Heart left ventricle (tissue), 16 donors: Measurements from ENCODE around the gene CDX1. TPM values are rescaled to one million over a fixed set of nuclear protein-coding genes. Genes with fewer than 3 reads are reported as not detected.
A peak's percentile ranks its signal among the peaks of the same experiment; 100 is the strongest.

ENCODE experiments used
- ATAC-seq, 4 donors: fragments of 200-7000 bp; cut with Tn5 transposase; one replicate each; pipeline ENCODE4 v1.9.1; 2020 to 2022; ENCODE audit warnings: moderate library complexity in 4 of 4, mild to moderate bottlenecking in 3 of 4, moderate number of reproducible peaks in 1 of 4
- DNase-seq, 5 donors: peaks; one replicate each; pipeline ENCODE4 v3.0.0-alpha.2; 2020
- H3K27ac ChIP-seq, 12 donors: fragments of 200-600 bp; sonication (generic) in 4 of 12; one replicate each; pipeline versions ENCODE4 v1.5.0 to v1.8.0; 2016 to 2022; ENCODE audit warnings: mild to moderate bottlenecking in 2 of 12
- H3K27me3 ChIP-seq, 9 donors: fragments of 200-600 bp; sonication (generic) in 2 of 9; one replicate each; pipeline versions ENCODE4 v1.5.1 to v1.8.0; 2016 to 2022; ENCODE audit warnings: mild to moderate bottlenecking in 3 of 9
- H3K36me3 ChIP-seq, 9 donors: fragments of 200-600 bp; sonication (generic) in 2 of 9; one replicate each; pipeline versions ENCODE4 v1.5.0 to v1.8.0; 2018 to 2022; ENCODE audit warnings: mild to moderate bottlenecking in 2 of 9
- H3K4me1 ChIP-seq, 12 donors: fragments of 200-600 bp; sonication (generic) in 4 of 12; one replicate each; pipeline versions ENCODE4 v1.5.0 to v1.8.0; 2016 to 2022; ENCODE audit warnings: mild to moderate bottlenecking in 3 of 12
- H3K4me3 ChIP-seq, 12 donors: fragments of 200-600 bp; sonication (generic) in 4 of 12; one replicate each; pipeline versions ENCODE4 v1.5.0 to v1.8.0; 2017 to 2022; ENCODE audit warnings: mild to moderate bottlenecking in 9 of 12, moderate library complexity in 4 of 12
- H3K9me3 ChIP-seq, 12 donors: fragments of 200-600 bp; sonication (generic) in 4 of 12; one replicate each; pipeline versions ENCODE4 v1.5.0 to v1.8.0; 2016 to 2022; ENCODE audit warnings: mild to moderate bottlenecking in 1 of 12
- CTCF ChIP-seq, 12 donors: fragments of 200-600 bp; sonication (generic) in 4 of 12; IDR thresholded peaks; one replicate each; pipeline versions ENCODE4 v1.5.0 to v1.8.0; 2018 to 2022; ENCODE audit warnings: antibody characterized with exemption in 12 of 12, mild to moderate bottlenecking in 5 of 12
- POLR2A ChIP-seq, 2 donors: fragments of 450-650 bp; IDR thresholded peaks; one replicate each; pipeline ENCODE4 v1.6.1; 2017; ENCODE audit warnings: antibody characterized with exemption in 2 of 2, mild to moderate bottlenecking in 2 of 2, moderate library complexity in 2 of 2
- WGBS, 4 donors: extraction: QIAGEN DNeasy Blood & Tissue Kit in 2 of 4; methylation state at CpG; one replicate each; pipeline versions ENCODE4 v1.1.5 to v1.1.7; 2013 to 2018; 5-methylcytosine and 5-hydroxymethylcytosine counted together
- intact Hi-C, 10 donors: fragments of 100-400 bp; cut with DNase I; formaldehyde crosslinking; loops; one replicate each; pipeline versions ENCODE4 v1.11.1 to v1.14.2; 2022
- polyA plus RNA-seq, 2 donors: library from polyadenylated mRNA; stranded (reverse); fragments of 200-250 nt; gene quantifications; one replicate each; pipeline ENCODE4 v1.2.3, GENCODE V29; 2013
- total RNA-seq, 9 donors: library from RNA; depleted of rRNA in 2 of 9; stranded (reverse); fragments of >200 nt in 2 of 9; fragmentation: NEBNext Ultra II Directional in 3 of 9; extraction: Animal tissue kit (Norgen Biotek cat#: 25700) in 3 of 9; gene quantifications; one replicate each; pipeline versions ENCODE4 v1.1.0 to v1.2.4, GENCODE V29; 2016 to 2023
- donor health status: ischemic (EF 13 %, LVEDD 7.1; RV severe dilation, severe dysfunction).
- donor health status: healthy with polysubstance abuse.
- donor health status: DM: no; HTN: yes; CAD: no.
- donor health status: DM: no; HTN: no; CAD: no.
- donor health status: ischemic (EF 25% LVEDD 6.9; RV normal size, moderate dysfunction).
- donor health status: ischemic (EF 25% LVEDD 5.7; RV mildly dilated, moderate dysfunction).
- donor health status: healthy.
- donor health status: DM: yes; HTN: yes; CAD: no.
- donor health status: ischemic (EF 35%, LVEDD 5.7; RV mildly dilated, moderate dysfunction).
- donor health status: nonischemic (EF 11% LVEDD 7.7; RV severe dilation, severe dysfunction).
- donor health status: DM: yes; HTN: yes; CAD: no.
- donor health status: PGD.
- donor health status: ischemic (EF 29% LVEDD 5.4; RV normal size, mild dysfunction).
- donor health status: nonischemic (EF 23%, LVEDD 6.1; RV moderate dilation, normal function).

CDX1 gene
- total and polyA plus RNA-seq, 11 donors, result 0.17 to 0.29 (median 0.29) TPM; not detected in 8

- no peaks in the 10 kb centered on the region for H3K36me3 ChIP-seq
- TF ChIP-seq CTCF (IDR thresholded peaks at IDR 0.05) (no peak), POLR2A (IDR thresholded peaks at IDR 0.05) (no peak)
- intact Hi-C loops, result no loop called here
- H3K4me1 ChIP-seq, result peaks cover 0 to 42% (median 28%) of the 10 kb centered on the region in 12 donors
- DNase-seq (no peak), ATAC-seq (no peak)
- H3K4me3 ChIP-seq, result no peak overlapping the region
- no peaks in the 10 kb centered on the region for H3K9me3 ChIP-seq
- peak overlapping the region in 1 of 12 donors; percentile 3 for H3K27ac ChIP-seq
- no peaks in the 10 kb centered on the region for H3K27me3 ChIP-seq
- WGBS, 4 donors, result 50 to 61% (median 60%) methylated on average over 4 of the region's 4 CpGs
These were observed 11.1 kb downstream of the CDX1 start for GRCh38 chr5:150177721-150178120.

GRCh38 chr5:150178262-150178661 is 11.7 kb downstream of the CDX1 start:
- no peaks in the 10 kb centered on the region for H3K36me3 ChIP-seq
- 57 to 85% (median 75%) methylated on average over 4 of the region's 4 CpGs for WGBS, 4 donors
- TF ChIP-seq CTCF (IDR thresholded peaks at IDR 0.05) (no peak), POLR2A (IDR thresholded peaks at IDR 0.05) (no peak)
- no peaks in the 10 kb centered on the region for H3K27me3 ChIP-seq
- no peak overlapping the region for H3K4me3 ChIP-seq
- intact Hi-C loops, result no loop called here
- ATAC-seq (no peak), DNase-seq (no peak)
- H3K9me3 ChIP-seq, result no peaks in the 10 kb centered on the region
- peaks cover 0 to 42% (median 28%) of the 10 kb centered on the region in 12 donors for H3K4me1 ChIP-seq
- H3K27ac ChIP-seq, result no peak overlapping the region

GRCh38 chr5:150179019-150179620 is 12.5 kb downstream of the CDX1 start:
- peaks cover 0 to 42% (median 28%) of the 10 kb centered on the region in 12 donors for H3K4me1 ChIP-seq
- H3K27ac ChIP-seq, result peak overlapping the region; percentile 20 to 93 (median 77)
- no peaks in the 10 kb centered on the region for H3K27me3 ChIP-seq
- no peaks in the 10 kb centered on the region for H3K36me3 ChIP-seq
- 79 to 93% (median 92%) methylated on average over 7 of the region's 7 CpGs for WGBS, 4 donors
- intact Hi-C loops, result no loop called here
- TF ChIP-seq CTCF (IDR thresholded peaks at IDR 0.05), result no peak
- no peak for TF ChIP-seq POLR2A (IDR thresholded peaks at IDR 0.05)
- no peak for ATAC-seq
- H3K9me3 ChIP-seq, result no peaks in the 10 kb centered on the region
- no peak for DNase-seq
- no peak overlapping the region for H3K4me3 ChIP-seq

- Histone ChIP-seq H3K27ac (peak overlapping the region; percentile 59 to 93 (median 79)), H3K27me3 (no peaks in the 10 kb centered on the region), H3K4me3 (no peak overlapping the region), H3K9me3 (no peaks in the 10 kb centered on the region), H3K36me3 (no peaks in the 10 kb centered on the region), H3K4me1 (peaks cover 0 to 42% (median 28%) of the 10 kb centered on the region in 12 donors)
- TF ChIP-seq POLR2A (IDR thresholded peaks at IDR 0.05), result no peak
- TF ChIP-seq CTCF (IDR thresholded peaks at IDR 0.05), result no peak
- ATAC-seq, result peak; percentile 77 to 85 (median 84)
- intact Hi-C loops, result no loop called here
- DNase-seq, result peak; percentile 68 to 87 (median 84)
- 26 to 35% (median 30%) methylated on average over 15 to 18 of the region's 18 CpGs for WGBS, 4 donors
These were observed 13.9 kb downstream of the CDX1 start for GRCh38 chr5:150180241-150181026.
